Forelimb muscle (tissue), 1 donor: ENCODE results near the gene ADGRV1. TPM values are rescaled to one million over a fixed set of nuclear protein-coding genes. Genes with fewer than 3 reads are reported as not detected.
A peak's percentile ranks its signal among the peaks of the same experiment; 100 is the strongest.
"Not testable (repeated sequence)": the region's sequence is repeated elsewhere in the genome, so short reads cannot be mapped to it uniquely, and the experiment has no call there.

ENCODE experiments used
- DNase-seq: peaks from one replicate; pipeline ENCODE4 v3.0.0-alpha.2; 2013; ENCODE audit warnings: low read depth
- polyA plus RNA-seq: library from polyadenylated mRNA; unstranded; fragments of 120-200 nt; gene quantifications from one replicate; pipeline ENCODE4 v1.2.1, GENCODE V29; 2013; ENCODE audit not compliant: insufficient read length

The ADGRV1 gene
- polyA plus RNA-seq, 1 donor = 0.92 TPM

- DNase-seq = not testable (repeated sequence)
Observed at GRCh38 chr5:91063098-91063690, 504.6 kb downstream of the ADGRV1 start.

GRCh38 chr5:91065496-91065895 is 506.9 kb downstream of the ADGRV1 start:
- DNase-seq = no peak

- no peak for DNase-seq
Observed at GRCh38 chr5:91069364-91069763, 510.8 kb downstream of the ADGRV1 start.

DNA sequence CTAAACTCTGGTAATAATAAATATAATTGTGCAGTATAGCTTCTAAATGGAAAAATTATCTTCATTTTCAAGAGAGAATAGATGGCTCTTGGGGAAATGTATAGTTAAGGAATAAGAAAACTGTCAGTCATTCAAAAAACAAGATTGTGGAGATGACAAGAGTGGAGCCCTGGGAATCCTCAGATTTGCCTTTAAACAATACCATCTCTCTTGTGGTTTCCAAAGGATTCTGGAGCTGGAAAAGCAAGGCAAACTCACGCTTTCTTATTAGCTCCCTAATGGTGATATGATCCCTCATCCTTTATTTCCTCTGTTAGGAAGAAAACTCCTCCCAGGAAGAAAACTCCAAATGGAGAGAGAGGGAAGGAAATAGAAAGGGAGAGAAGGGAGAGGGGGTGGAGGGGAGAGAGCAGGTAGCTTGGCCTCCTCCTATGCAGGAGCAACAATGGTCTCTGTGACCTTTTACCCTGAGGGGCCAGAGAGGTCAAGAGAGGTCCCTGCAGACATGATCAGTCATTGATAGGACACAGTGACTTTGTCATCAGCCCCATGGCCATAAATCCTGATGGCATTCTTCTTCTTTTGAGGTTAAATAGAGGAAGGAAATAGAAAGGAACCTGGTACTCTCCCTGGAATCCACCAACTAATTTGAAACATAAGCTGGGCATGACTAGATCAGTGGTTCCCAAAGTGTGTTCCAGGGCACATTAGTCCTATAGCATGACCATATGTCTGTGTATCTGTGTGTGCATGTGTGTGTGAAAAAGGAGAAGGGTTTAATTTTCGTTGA is 512.4 kb downstream of the ADGRV1 start:
- DNase-seq = no peak

DNA sequence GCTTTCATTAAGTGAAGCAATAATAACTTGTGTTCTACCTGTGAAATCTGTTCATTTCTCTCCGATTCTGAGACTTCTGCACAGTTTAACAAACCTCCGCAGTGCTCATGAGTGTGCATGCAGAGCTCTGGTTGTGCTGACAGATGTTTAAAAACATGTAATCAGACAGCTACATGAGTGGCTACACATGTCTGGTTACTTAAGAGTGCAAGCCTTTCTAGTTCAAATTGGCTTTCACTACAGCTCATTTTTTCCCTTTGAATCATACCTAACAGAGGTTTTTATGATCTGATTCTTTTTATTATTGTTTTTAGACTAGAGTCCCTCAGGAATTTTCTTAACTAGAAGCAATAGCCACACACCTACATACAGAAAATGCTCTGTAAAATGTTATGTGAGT is 514.3 kb downstream of the ADGRV1 start:
- DNase-seq = no peak

GRCh38 chr5:91074615-91075014 is 516.0 kb downstream of the ADGRV1 start:
- DNase-seq = no peak

GRCh38 chr5:91076138-91076537 is 517.5 kb downstream of the ADGRV1 start:
- DNase-seq = no peak

DNA sequence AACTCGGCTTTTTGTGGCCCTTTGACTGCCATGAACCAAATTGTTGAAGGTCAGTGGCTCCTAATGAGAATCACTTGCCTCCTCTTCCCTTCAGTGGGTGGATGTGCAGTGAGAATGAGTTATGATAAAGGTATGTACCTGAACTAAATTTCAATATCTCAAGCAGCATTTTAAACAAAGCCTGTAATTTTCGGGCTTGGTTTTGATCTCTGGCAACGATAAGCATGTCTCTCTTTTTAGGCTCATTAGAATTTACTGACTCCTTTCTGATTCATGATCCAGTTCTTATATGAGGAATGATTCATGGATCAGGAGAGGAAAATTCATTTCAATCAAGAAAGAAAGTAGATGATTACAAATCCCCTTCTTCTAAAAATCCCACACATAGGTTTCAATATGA is 519.0 kb downstream of the ADGRV1 start:
- no peak for DNase-seq

- no peak for DNase-seq
Observed at GRCh38 chr5:91079037-91079436, 520.4 kb downstream of the ADGRV1 start.

GRCh38 chr5:91089758-91090157 is 531.2 kb downstream of the ADGRV1 start:
- DNase-seq = no peak

GRCh38 chr5:91090995-91091394 is 532.4 kb downstream of the ADGRV1 start:
- DNase-seq = no peak

- no peak for DNase-seq
Observed at GRCh38 chr5:91091471-91092234, 533.1 kb downstream of the ADGRV1 start.

GRCh38 chr5:91092859-91093783 is 534.5 kb downstream of the ADGRV1 start:
- no peak for DNase-seq

DNA sequence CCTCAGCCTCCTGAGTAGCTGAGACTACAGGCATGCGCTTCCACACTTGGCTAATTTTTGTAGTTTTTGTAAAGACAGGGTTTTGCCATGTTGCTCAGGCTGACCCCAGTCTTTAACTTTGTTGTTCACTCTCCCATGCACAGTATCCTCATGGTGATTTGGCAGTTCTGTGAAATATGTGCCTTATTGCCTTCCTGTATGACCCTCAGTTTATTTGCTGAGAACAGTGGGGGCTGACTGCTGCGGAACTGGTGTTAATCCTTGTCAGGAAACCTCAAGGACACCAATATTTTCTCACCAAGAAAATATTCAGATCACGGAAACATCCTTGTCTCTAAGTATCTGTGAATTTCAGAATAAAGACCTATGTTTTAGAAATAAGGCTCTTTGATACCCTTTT is 536.7 kb downstream of the ADGRV1 start:
- no peak for DNase-seq

- no peak for DNase-seq
Observed at GRCh38 chr5:91095786-91096385, 537.3 kb downstream of the ADGRV1 start.

- peak; percentile 81 for DNase-seq
Observed at GRCh38 chr5:91098541-91098940, 539.9 kb downstream of the ADGRV1 start.

GRCh38 chr5:91101600-91102379 is 543.2 kb downstream of the ADGRV1 start:
- peak; percentile 74 for DNase-seq

DNA sequence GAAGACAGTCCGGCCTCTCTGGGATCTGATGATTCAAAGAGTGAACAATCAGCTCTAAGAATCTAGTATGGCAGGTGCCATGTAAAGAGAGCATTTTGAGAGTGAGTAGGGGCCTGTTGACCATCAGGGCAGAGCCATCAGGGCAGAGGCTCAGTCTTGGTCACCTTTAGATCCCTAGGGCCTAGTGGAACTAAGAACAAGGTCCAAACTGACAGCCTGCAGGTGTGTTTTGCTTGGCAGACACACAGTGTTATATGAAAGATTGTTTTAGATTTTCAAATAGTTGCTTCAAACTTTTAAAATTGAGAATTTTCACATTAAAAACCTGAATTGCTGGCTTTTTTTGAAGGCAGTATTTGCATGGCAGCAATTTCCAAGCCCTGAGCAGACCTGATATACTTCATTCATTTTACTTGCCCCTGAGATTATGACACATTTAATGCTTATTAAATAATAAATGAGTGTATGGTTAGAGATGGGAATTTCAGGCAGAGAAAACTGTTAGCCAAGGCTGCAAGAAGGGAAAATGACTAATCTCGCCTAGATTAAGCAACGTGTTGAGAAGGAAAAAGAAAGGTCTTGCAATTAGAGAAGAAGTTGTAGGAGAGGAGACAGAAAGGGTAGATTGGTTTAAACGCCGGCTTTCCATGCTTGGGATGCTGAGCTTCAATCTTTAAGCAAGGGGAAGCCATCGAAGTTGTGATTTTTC is 544.9 kb downstream of the ADGRV1 start:
- no peak for DNase-seq

- no peak for DNase-seq
Observed at GRCh38 chr5:91104062-91104448, 545.5 kb downstream of the ADGRV1 start.
